ENCODE measurements around the gene C12orf56.

The C12orf56 gene

GRCh38 chr12:64390275-64390851 lies at the start of gene C12orf56:
TSS of gene C12orf56 (minus strand) at chr12:64390758. CDS start at chr12:64390565, 193 bp downstream.
- DNase-seq (ENCODE audit: low read depth), result no peak

- DNase-seq (ENCODE audit: low read depth), result no peak
These were observed 49.5 kb upstream of the C12orf56 start for GRCh38 chr12:64440100-64440499.

- no peak for DNase-seq (ENCODE audit: low read depth)
These were observed 43.4 kb upstream of the C12orf56 start for GRCh38 chr12:64433915-64434314.

- no peak for DNase-seq (ENCODE audit: low read depth)
These were observed 41.2 kb upstream of the C12orf56 start for GRCh38 chr12:64431791-64432190.

- no peak for DNase-seq (ENCODE audit: low read depth)
These were observed 40.3 kb upstream of the C12orf56 start for GRCh38 chr12:64430886-64431285.

- DNase-seq (ENCODE audit: low read depth), result no peak
These were observed 38.4 kb upstream of the C12orf56 start for GRCh38 chr12:64428956-64429355.

GRCh38 chr12:64427988-64428387 lies 37.4 kb upstream of the C12orf56 start:
- no peak for DNase-seq (ENCODE audit: low read depth)

- no peak for DNase-seq (ENCODE audit: low read depth)
These were observed 29.1 kb upstream of the C12orf56 start for GRCh38 chr12:64419696-64420095.

GRCh38 chr12:64418209-64418608 lies 27.7 kb upstream of the C12orf56 start:
- no peak for DNase-seq (ENCODE audit: low read depth)

- no peak for DNase-seq (ENCODE audit: low read depth)
These were observed 23.3 kb upstream of the C12orf56 start for GRCh38 chr12:64413884-64414283.

- DNase-seq (ENCODE audit: low read depth), result no peak
These were observed 21.9 kb upstream of the C12orf56 start for GRCh38 chr12:64412459-64412858.

GRCh38 chr12:64411427-64411826 lies 20.9 kb upstream of the C12orf56 start:
- no peak for DNase-seq (ENCODE audit: low read depth)

- no peak for DNase-seq (ENCODE audit: low read depth)
These were observed 17.0 kb upstream of the C12orf56 start for GRCh38 chr12:64407342-64408223.

- DNase-seq (ENCODE audit: low read depth), result peak; percentile 65
These were observed 14.1 kb upstream of the C12orf56 start for GRCh38 chr12:64404470-64405256.

- DNase-seq (ENCODE audit: low read depth), result peak; percentile 86
These were observed 13.3 kb upstream of the C12orf56 start, which contains the start of gene XPOT for GRCh38 chr12:64403707-64404469. TSS of gene XPOT (plus strand) at chr12:64404392. CDS start at chr12:64410036, 5,644 bp downstream.

- no peak for DNase-seq (ENCODE audit: low read depth)
These were observed 11.6 kb upstream of the C12orf56 start for GRCh38 chr12:64402181-64402580.

- no peak for DNase-seq (ENCODE audit: low read depth)
These were observed 9.5 kb upstream of the C12orf56 start for GRCh38 chr12:64400041-64400440.

GRCh38 chr12:64395739-64396138 lies 5.2 kb upstream of the C12orf56 start:
- no peak for DNase-seq (ENCODE audit: low read depth)

GRCh38 chr12:64392221-64392620 lies 1.7 kb upstream of the C12orf56 start:
- DNase-seq (ENCODE audit: low read depth), result peak; percentile 21

- no peak for DNase-seq (ENCODE audit: low read depth)
These were observed 1.4 kb downstream of the C12orf56 start for GRCh38 chr12:64389154-64389553.

- no peak for DNase-seq (ENCODE audit: low read depth)
These were observed 3.3 kb downstream of the C12orf56 start for GRCh38 chr12:64387197-64387816.
